ENCODE data around the gene MARCHF10.
"Not testable (repeated sequence)": the region's sequence is repeated elsewhere in the genome, so short reads cannot be mapped to it uniquely, and the experiment has no call there.

Gene MARCHF10

GRCh38 chr17:62807812-62808575, at the start of gene MARCHF10:
Gene MARCHF10 (minus strand): TSS chr17:62808314. CDS start chr17:62801735, 6,579 bp downstream.
- DNase-seq, result peak; percentile 83

GRCh38 chr17:62857526-62857925, 49.4 kb upstream of the MARCHF10 start:
- no peak for DNase-seq

GRCh38 chr17:62856594-62856993, 48.5 kb upstream of the MARCHF10 start:
- no peak for DNase-seq

- no peak for DNase-seq
These were observed 47.0 kb upstream of the MARCHF10 start for GRCh38 chr17:62855156-62855555.

GRCh38 chr17:62854098-62854680, 46.1 kb upstream of the MARCHF10 start:
- no peak for DNase-seq

- DNase-seq, result no peak
These were observed 44.1 kb upstream of the MARCHF10 start for GRCh38 chr17:62852195-62852594.

- not testable (repeated sequence) for DNase-seq
These were observed 41.7 kb upstream of the MARCHF10 start for GRCh38 chr17:62849591-62850415.

GRCh38 chr17:62848334-62848733, 40.2 kb upstream of the MARCHF10 start:
- DNase-seq, result no peak

GRCh38 chr17:62847426-62847825, 39.3 kb upstream of the MARCHF10 start:
- no peak for DNase-seq

GRCh38 chr17:62840871-62841270, 32.8 kb upstream of the MARCHF10 start:
- DNase-seq, result no peak

- DNase-seq, result not testable (repeated sequence)
These were observed 25.7 kb upstream of the MARCHF10 start for GRCh38 chr17:62833816-62834215.

- no peak for DNase-seq
These were observed 24.3 kb upstream of the MARCHF10 start for GRCh38 chr17:62832405-62832804.

GRCh38 chr17:62831066-62831465, 23.0 kb upstream of the MARCHF10 start:
- DNase-seq, result not testable (repeated sequence)

GRCh38 chr17:62827746-62828485, 19.8 kb upstream of the MARCHF10 start:
- no peak for DNase-seq

- no peak for DNase-seq
These were observed 18.8 kb upstream of the MARCHF10 start for GRCh38 chr17:62826956-62827355.

GRCh38 chr17:62825182-62825581, 17.1 kb upstream of the MARCHF10 start:
- DNase-seq, result no peak

GRCh38 chr17:62824290-62825131, 16.4 kb upstream of the MARCHF10 start:
- no peak for DNase-seq

GRCh38 chr17:62823111-62823893, 15.2 kb upstream of the MARCHF10 start:
- DNase-seq, result no peak

- DNase-seq, result no peak
These were observed 14.2 kb upstream of the MARCHF10 start for GRCh38 chr17:62822080-62822904.
